ENCODE results near the gene ZNF267. TPM values are rescaled to one million over a fixed set of nuclear protein-coding genes. Genes with fewer than 3 reads are reported as not detected.

Gene ZNF267
- 26.5 and 28.3 TPM in 2 replicates for total RNA-seq (2021; fragmentation: NEBNext Ultra II Directional; extraction: Animal tissue kit (Norgen Biotek cat#: 25700))
- polyA plus RNA-seq (2011; rRNA removed) = 2.7 and 5.5 TPM in 2 replicates
- polyA plus RNA-seq (2011; cell fraction: cytosol; rRNA removed) = 5.7 TPM
- polyA plus RNA-seq (2011; cell fraction: nucleus; rRNA removed) = 11.7 TPM
- polyA plus RNA-seq (2012, experiment 1 of 2) = 8.5 to 16.7 TPM (median 10.6 TPM) in 4 replicates
- polyA plus RNA-seq (2012, experiment 2 of 2) = 0.59 TPM
- polyA plus RNA-seq (2013, experiment 1 of 2) = 20.2 TPM
- polyA plus RNA-seq (2013, experiment 2 of 2) = 18.0 TPM
- 24.3 and 31.3 TPM in 2 replicates for polyA minus RNA-seq (2011; rRNA and poly(A)+ RNA removed)
- polyA minus RNA-seq (2011; cell fraction: cytosol; rRNA and poly(A)+ RNA removed) = 13.1 TPM
- 82.2 TPM for polyA minus RNA-seq (2011; cell fraction: nucleus; rRNA and poly(A)+ RNA removed)
- long read RNA-seq, experiment 1, full-length matches to known transcripts = 23 of 29 reads
- long read RNA-seq, experiment 1, partial matches to known transcripts = 4 of 29 reads
- long read RNA-seq, experiment 1, other reads (novel, unspliced or antisense) = 2 of 29 reads
- long read RNA-seq, experiment 2, transcript ZNF267-202 (5 exons, 680 nt) = major isoform, 7 of 10 reads
- long read RNA-seq, experiment 2, partial matches to known transcripts = 0 of 10 reads
- long read RNA-seq, experiment 2, other reads (novel, unspliced or antisense) = 0 of 10 reads

DNA sequence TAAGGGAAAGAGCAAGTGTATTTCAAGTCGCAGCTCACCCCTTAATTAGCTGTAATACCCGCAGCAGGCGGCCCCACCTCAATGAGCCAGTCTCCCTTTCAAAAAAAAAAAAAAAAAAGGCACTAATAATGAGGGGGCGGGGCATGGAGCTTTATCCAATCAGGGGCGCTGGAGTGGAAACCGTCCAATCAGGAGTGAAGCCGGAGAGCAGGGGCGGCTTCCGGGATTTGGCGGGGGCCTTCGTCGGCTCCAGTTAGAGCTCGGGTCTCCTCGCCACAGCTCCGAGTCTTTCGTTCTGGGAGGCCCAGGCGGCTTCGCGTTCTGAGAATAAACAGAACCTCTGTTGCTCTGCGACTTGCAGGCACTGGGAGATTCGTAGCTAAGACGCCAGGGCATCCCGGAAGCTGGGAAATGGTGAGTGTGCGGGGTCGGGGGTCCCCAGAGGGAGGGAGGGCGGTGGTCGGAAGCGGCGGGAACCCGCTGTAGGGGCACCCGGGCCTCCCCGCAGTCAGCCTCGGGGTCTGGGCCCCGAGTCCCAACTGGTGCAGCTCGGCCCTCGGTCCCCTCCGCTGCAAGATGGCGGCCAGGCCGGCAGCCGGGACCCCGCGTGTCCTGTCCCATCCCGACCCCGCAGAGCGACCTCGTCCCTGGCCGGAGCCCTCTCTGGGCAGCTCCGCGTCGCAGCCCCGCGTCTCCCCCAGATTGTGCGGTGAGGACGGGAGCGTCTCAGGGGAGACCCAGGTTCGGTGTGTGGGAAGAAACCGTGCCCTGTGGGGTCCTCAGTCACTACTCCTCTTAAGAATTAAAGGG is at the start of gene ZNF267:
ZNF267 (plus strand) TSS at position 252 of the 810 bp plus-strand sequence; CDS start at position 412, 160 bp downstream.
- Histone ChIP-seq H3K23ac (ENCODE audit: insufficient read length) (no peak within 1 kb of the TSS), H3K4me1 (replicated peaks in 1 of 4; ENCODE audit: control insufficient read depth in 3 of 4, insufficient read depth in 4 of 4, low read length in 3 of 4) (peaks cover 0 to 3% (median 0%) of the 10 kb centered on the region in 4 experiments; a peak in 3 of 7 replicates), H2BK5ac (ENCODE audit: low read depth, low read length) (0 out of 2 replicates have a peak within 1 kb of the TSS, but pooled peaks have one; percentile 75), H2AFZ (ENCODE audit: low read length) (peak within 1 kb of the TSS; percentile 83), H3K23me2 (ENCODE audit: low read depth, low read length) (no peaks in the 10 kb centered on the region; the same call in 1 of the 2 replicates), H3K14ac (ENCODE audit: insufficient read length) (no peak within 1 kb of the TSS), H4K8ac (ENCODE audit: extremely low read depth, insufficient read depth, low read length) (peak within 1 kb of the TSS; percentile 93; the same call in 1 of the 2 replicates), H2BK120ac (replicated peaks; ENCODE audit: low read depth, low read length) (no peak within 1 kb of the TSS), H2BK15ac (ENCODE audit: low read length) (peak within 1 kb of the TSS; percentile 65; the same call in 1 of the 2 replicates), H3K79me2 (ENCODE audit: control insufficient read depth in 1 of 2, insufficient read depth in 2 of 2, low read length in 2 of 2) (peaks cover 17 to 47% of the 10 kb centered on the region in 2 experiments), H3K4ac (replicated peaks; ENCODE audit: insufficient read length, low read depth, low read length) (no peak within 1 kb of the TSS), H2BK20ac (ENCODE audit: low read length) (no peak within 1 kb of the TSS), H4K20me1 (replicated peaks in 1 of 2; ENCODE audit: control insufficient read depth in 1 of 2, insufficient read depth in 2 of 2, low read length in 2 of 2) (peaks cover 0 to 7% of the 10 kb centered on the region in 2 experiments), H3K4me2 (ENCODE audit: insufficient read depth in 1 of 2, low read depth in 2 of 2, low read length in 2 of 2) (peak within 1 kb of the TSS; percentile 61 to 71), H2AK5ac (ENCODE audit: low read depth, low read length) (no peak within 1 kb of the TSS), H3K56ac (replicated peaks; ENCODE audit: insufficient read length, low read depth, low read length) (peak within 1 kb of the TSS; percentile 34), H3K9me3 (ENCODE audit: insufficient read depth in 2 of 2, low read depth in 1 of 2, low read length in 1 of 2) (no peaks in the 10 kb centered on the region), H4K91ac (replicated peaks; ENCODE audit: insufficient read length, low read length) (peak within 1 kb of the TSS; percentile 52), H3K4me3 (ENCODE audit: extremely low read depth in 1 of 4, insufficient read depth in 2 of 4, low read depth in 3 of 4, low read length in 4 of 4) (peak within 1 kb of the TSS; percentile 88 to 99 (median 96)), H3K36me3 (ENCODE audit: control insufficient read depth in 2 of 4, insufficient read depth in 4 of 4, low read length in 3 of 4) (peaks cover 0 to 5% (median 0%) of the 10 kb centered on the region in 4 experiments; a peak in 4 of 8 replicates), H3K27me3 (replicated peaks in 1 of 4; ENCODE audit: control insufficient read depth in 3 of 4, extremely low read depth in 1 of 4, insufficient read depth in 3 of 4, low read length in 3 of 4) (0 out of 7 replicates have a peak, but pooled peaks cover 0 to 2% (median 0%) of the 10 kb centered on the region in 4 experiments), H3K9ac (replicated peaks in 1 of 4; ENCODE audit: extremely low read depth in 1 of 4, low read depth in 3 of 4, low read length in 3 of 4) (peak within 1 kb of the TSS; percentile 89 to 97 (median 90)), H3K79me1 (ENCODE audit: low read depth, low read length) (peaks cover 14% of the 10 kb centered on the region), H2BK12ac (ENCODE audit: low read depth, low read length) (no peak within 1 kb of the TSS), H3K27ac (ENCODE audit: low read depth, low read length) (peak within 1 kb of the TSS; percentile 89), H4K5ac (ENCODE audit: insufficient read length, low read depth, low read length) (peak within 1 kb of the TSS; percentile 42), H3K18ac (ENCODE audit: extremely low read depth, low read length) (peak within 1 kb of the TSS; percentile 85)
- 3% methylated on average over 28 of the region's 57 CpGs; no CpG with 5 or more reads in 1 of the 2 experiments for WGBS, 2 experiments (ENCODE audit: extremely low coverage in 1 of 2, insufficient coverage in 1 of 2, insufficient read length in 1 of 2, insufficient replicate concordance in 2 of 2, low coverage in 1 of 2, low lambda C conversion rate in 2 of 2, missing lambda C conversion rate in 1 of 2)
- CTCF ChIA-PET (ENCODE audit: partially characterized antibody) = interaction anchor here (0.6 to 1.6 kb wide), 6 partner anchors 165 to 1387 kb away, joined by 3 to 5 read pairs (median 3); no protein-coding TSS in a partner anchor
- peak; percentile 63 to 88 for DNase-seq (ENCODE audit: low read depth in 1 of 2, low spot score in 2 of 2)
- POLR2A ChIA-PET (ENCODE audit: partially characterized antibody) = interaction anchor here (0.7 to 1.8 kb wide), 9 partner anchors 8 to 962 kb away, joined by 3 to 7 read pairs (median 3); a partner anchor contains a TSS
- FAIRE-seq = no peak
- TF ChIP-seq ZNF274 (IDR thresholded peaks at IDR 0.05; ENCODE audit: borderline replicate concordance, extremely low read depth, low read length) (no peak), TAF1 (IDR thresholded peaks at IDR 0.05; ENCODE audit: low read depth, low read length) (peak; percentile 95), HDAC6 (IDR thresholded peaks at IDR 0.05; ENCODE audit: low read depth, low read length) (no peak), NANOG (IDR thresholded peaks at IDR 0.05; ENCODE audit: insufficient read depth, low read depth, low read length, poor library complexity, severe bottlenecking) (no peak), FOSL1 (IDR thresholded peaks at IDR 0.05; ENCODE audit: insufficient read depth, low read depth, low read length) (no peak), SRF (IDR thresholded peaks at IDR 0.05; ENCODE audit: low read depth, low read length) (no peak), RFX5 (IDR thresholded peaks at IDR 0.05; ENCODE audit: borderline replicate concordance, low read depth, low read length) (no peak)
